GM18861 (cell line): ENCODE measurements around the gene HP1BP3.
"Not testable (repeated sequence)": the region's sequence is repeated elsewhere in the genome, so short reads cannot be mapped to it uniquely, and the experiment has no call there.

Experiments
- ATAC-seq: cut with Tn5 transposase; IDR thresholded peaks from one replicate; pipeline ENCODE4 v1.9.1; 2021; ENCODE audit not compliant: unreplicated experiment

Gene HP1BP3

DNA sequence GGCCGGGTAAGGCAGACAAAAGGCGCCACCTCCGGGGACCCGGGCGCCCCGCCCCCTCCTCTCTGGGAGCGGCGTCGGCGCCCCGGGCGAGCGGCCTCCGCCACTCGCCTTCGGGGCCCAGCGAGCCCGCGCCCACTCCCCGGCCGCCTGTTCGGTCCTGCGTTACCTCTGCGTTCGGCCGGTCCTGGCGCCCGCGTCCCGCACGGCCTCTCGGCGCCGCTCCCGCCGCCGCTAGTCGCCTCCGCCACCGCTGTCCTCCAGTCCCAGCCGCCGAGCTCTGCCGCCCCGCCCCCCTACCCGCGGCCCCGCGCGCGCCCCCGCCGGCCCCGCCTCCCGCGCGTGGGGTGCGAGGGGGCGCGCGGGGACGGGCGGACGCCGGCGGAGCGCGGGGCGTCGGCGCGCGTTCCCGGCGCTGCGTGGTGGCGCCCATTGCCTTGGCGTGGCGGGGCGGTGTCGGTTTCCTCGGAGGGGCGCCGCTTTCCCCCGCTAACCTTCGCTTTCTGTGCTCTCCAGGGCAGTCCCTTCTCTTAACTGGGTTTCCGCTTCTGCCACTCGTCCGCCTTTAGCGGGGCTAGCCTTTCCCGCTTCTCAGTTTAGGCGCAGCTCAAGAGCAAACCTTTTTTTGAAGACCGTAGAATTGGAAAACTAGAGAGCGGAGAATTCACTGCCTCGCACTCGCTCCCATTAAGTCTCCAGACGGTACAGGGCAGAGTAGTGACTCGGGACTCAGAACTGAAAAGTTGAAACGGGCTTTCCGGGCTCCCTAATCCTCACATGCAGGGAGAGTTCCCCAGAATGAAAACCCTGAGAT lies at the start of gene HP1BP3:
HP1BP3 (minus strand) TSS at position 279 of the 811 bp plus-strand sequence. CDS start 6,867 bp downstream, outside the sequence.
- peak; percentile 35 for ATAC-seq

DNA sequence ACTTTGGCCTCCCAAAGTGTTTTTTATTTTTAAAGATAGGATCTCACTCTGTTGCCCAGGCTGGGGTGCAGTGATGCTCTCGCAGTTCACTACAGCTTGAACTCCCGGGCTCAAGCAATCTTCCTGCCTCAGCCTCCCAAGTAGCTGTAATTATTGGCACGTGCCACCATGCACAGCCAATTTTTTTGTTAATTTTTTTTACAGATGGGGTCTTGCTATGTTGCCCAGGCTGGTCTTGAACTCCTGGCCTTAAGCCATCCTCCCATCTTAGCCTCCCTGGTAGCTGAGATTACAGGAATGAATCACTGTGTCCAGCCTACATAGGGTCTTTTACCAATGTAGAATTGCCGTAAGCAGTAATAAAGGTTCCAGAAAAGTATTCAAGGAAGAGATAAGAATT lies 49.1 kb upstream of the HP1BP3 start:
- no peak for ATAC-seq

DNA sequence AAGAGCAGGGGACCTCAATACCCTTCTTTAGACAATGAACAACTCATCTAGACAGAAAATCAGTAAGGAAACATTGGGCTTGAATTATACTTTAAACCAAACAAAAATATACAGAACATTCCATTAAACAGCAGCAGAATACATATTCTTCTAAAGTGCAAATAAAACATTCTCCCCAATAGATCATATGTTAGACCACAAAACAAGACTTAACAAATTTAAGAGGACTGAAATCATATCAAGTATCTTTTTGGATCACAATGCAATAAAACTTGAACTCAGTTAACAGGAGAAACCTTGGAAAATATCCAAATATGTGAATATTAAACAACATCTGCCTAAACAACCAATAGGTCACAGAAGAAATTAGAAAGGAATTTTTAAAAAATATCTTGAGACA lies 47.7 kb upstream of the HP1BP3 start:
- ATAC-seq: no peak

DNA sequence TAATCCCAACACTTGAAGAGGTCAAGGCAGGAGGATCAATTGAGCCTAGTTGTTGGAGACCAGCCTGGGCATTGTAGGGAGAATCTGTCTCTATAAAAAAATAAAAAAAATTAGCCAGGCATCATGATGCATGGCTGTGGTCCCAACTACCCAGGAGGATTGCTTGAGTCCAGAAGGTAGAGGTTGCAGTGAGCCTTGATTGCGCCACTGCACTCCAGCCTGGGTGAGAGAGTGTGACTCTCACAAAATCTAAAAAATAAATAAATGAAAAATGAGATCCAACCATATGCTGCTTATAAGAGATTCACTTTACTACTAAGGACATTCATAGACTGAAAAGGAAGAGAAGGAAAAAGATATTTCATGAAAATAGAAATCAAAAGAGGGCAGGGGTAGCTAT lies 47.1 kb upstream of the HP1BP3 start:
- no peak for ATAC-seq

GRCh38 chr1:20830378-20830777 lies 43.3 kb upstream of the HP1BP3 start:
- ATAC-seq: no peak

- no peak for ATAC-seq
Observed at GRCh38 chr1:20829946-20830345, 42.8 kb upstream of the HP1BP3 start.

GRCh38 chr1:20829531-20829930 lies 42.4 kb upstream of the HP1BP3 start:
- no peak for ATAC-seq

- no peak for ATAC-seq
Observed at GRCh38 chr1:20823845-20824244, 36.7 kb upstream of the HP1BP3 start.

DNA sequence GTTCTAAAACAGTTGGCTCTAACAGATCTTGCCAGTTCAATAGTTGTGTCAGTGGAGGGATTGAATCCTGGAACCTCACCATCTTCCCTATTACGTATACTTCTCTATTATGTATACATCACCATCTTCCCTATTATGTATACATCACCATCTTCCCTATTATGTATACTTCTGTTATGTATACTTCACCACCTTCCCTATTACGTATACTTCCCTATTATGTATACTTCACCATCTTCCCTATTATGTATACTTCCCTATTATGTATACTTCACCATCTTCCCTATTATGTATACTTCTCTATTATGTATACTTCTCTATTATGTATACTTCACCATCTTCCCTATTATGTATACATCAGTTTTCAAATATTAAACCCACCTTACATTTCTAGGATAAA lies 34.4 kb upstream of the HP1BP3 start:
- no peak for ATAC-seq

- no peak for ATAC-seq
Observed at GRCh38 chr1:20819818-20820217, 32.7 kb upstream of the HP1BP3 start.

- no peak for ATAC-seq
Observed at GRCh38 chr1:20814534-20814871, 27.4 kb upstream of the HP1BP3 start.

DNA sequence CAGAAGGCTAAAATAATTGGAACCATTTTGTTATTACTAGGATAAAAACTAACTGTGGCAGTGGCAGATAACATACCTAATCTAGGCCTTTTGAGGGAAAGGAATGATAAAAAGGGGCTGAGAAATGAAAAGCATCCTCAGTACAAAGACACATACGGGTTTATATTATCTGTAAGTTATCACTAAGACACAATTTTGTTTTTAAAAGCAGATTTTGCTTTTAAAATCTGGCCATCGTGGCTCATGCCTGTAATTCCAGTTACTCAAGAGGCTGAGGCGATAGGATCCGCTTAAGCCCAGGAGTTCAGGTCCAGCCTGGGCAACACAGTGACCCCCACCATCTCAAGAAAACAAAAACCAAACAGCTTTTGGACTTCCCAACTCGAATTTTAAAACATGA lies 24.8 kb upstream of the HP1BP3 start:
- ATAC-seq: no peak

DNA sequence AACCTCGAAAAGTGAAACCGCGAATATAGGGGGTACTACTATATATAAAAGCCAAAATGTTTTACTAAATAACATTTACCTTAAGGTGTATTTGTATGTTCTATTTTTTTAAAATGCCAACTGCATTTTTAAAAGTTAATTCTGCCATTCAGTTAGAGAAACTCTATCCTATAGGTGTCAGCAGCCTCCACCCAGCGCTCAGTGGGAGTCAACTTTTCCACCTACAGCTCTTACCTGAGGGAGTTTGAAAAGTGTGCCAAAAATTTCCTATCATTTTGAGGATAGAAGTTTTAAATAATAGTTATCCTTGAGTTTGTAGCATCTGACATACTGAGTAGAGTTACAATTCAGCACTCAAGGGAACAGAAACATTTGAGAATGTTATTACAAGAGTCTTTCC lies 6.1 kb upstream of the HP1BP3 start:
- no peak for ATAC-seq

GRCh38 chr1:20792196-20792595 lies 5.1 kb upstream of the HP1BP3 start:
- ATAC-seq: no peak

DNA sequence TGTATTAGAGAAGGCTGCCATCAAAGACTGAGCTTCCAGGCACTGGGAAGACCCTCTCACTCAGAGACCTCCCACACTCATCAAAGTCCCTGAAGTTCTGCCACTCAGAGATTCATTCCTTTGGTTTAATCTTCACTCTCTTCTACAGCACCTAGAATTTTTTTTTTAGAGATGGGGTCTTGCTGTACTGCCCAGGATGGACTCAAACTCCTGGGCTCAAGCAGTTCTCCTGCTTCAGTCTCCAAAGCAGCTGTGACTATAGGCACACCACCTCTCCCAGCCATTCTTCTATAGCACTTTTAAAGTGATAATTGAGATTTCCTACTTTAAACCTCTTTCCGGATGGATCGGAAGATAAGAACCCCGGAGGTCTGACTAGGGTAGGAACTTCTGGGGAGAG lies 3.7 kb upstream of the HP1BP3 start:
- no peak for ATAC-seq

DNA sequence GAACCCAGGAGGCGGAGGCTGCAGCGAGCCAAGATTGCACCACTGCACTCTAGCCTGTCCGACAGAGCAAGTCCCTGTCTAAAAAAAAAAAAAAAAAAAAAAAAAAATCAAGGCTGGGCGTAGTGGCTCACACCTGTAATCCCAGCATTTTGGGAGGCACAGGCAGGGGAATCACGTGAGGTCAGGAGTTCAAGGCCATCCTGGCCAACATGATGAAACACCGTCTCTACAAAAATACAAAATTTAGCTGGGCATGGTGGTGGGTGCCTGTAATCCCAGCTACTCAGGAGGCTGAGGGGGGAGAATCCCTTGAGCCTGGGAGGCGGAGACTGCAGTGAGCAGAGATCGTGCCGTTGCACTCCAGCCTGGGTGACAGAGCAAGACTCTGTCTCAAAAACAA lies 2.5 kb upstream of the HP1BP3 start:
- not testable (repeated sequence) for ATAC-seq

DNA sequence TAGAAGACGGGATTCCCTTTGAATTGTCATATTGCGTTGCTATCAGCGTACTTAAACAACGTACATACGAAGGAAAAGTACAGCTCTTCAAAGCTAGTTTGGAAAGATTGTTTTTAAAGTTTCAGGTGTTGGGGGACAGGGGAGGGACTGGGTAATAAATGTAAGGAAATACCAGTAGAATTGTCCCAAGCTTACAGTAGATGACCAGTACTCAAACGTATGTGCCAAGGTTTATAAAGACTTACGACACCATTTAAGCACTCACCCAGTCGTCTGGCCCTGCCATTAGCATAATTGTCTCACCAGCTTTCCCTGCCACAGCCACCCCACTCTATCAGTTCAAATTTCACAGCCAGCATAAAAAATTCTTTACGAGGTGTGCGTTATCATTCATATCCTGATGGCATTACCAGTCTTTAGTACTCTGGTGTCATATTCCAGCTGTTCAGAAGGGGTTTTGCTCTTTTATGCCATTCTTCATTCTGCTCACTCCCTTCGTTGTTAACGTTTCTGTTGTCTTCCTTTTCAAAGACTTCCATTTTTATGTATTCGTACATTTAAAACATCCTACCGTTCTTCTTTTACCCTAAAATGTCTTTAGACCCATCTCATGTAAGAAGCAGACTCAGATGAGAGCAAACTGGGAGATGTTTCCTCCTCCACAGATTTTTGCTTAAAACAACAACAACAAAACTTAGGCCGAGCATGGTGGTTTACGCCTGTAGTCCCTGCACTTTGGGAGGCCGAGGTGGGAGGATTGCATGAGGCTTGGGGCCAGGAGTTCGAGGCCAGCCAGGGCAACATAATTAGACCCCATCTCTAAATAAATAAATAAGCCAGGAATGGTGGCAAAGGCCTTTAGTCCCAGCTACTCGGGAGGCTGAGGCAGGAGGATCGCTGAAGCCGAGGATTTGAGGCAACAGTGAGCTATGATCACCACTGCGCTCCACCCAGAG lies 1.0 kb upstream of the HP1BP3 start:
- no peak for ATAC-seq

- peak; percentile 66 for ATAC-seq
Observed at GRCh38 chr1:20786253-20787028, 666 bp downstream of the HP1BP3 start.

DNA sequence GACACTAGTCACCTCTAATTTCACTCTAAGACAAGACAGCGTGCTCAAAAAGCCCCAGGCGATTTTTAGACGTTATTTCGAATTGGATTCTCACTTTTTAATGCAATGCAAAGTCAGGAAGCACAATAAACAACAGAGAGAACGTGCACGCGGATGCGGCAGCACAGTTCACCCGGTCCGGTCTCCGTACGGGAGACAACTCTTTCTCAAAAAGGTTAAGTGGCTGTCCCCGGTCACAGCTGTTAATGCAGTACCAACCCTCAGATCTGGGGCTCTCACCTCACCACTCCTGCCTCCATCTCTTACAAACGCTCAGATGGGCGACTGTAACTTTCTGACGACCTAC lies 1.2 kb downstream of the HP1BP3 start:
- ATAC-seq: no peak

GRCh38 chr1:20775700-20776099 lies 11.4 kb downstream of the HP1BP3 start:
- ATAC-seq: no peak

DNA sequence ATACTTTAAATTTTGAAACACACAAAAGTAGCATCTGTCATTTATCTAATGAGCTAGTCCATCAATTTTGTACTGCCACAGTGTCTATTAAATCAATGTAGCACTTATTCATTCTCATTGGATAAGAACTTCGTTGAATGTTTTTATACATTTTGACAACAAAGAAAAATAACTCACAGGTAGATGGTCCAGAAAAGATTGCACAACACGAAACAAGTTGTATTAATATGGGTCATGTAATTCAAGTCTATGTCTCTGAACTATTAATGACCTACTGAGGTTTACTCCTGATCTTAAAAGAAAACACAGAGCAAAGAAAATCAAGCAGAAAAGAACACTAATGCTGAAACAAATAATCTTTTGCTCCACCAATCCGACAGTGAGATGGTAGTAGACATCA lies 15.3 kb downstream of the HP1BP3 start:
- ATAC-seq: no peak
